ENCODE results near the gene OR7C2. TPM values are rescaled to one million over a fixed set of nuclear protein-coding genes. Genes with fewer than 3 reads are reported as not detected.
"Not testable (repeated sequence)": the region's sequence is repeated elsewhere in the genome, so short reads cannot be mapped to it uniquely, and the experiment has no call there.

OR7C2 gene
- total RNA-seq, 4 donors from 2014 or later, result not detected

- Histone ChIP-seq H3K9me3 (no peaks in the 10 kb centered on the region), H3K4me1 (no peaks in the 10 kb centered on the region)
Observed at GRCh38 chr19:14933506-14933905, 7.8 kb upstream of the OR7C2 start.

GRCh38 chr19:14940266-14940665, 1.0 kb upstream of the OR7C2 start:
- Histone ChIP-seq H3K27me3 (no peaks in the 10 kb centered on the region), H3K9me3 (no peaks in the 10 kb centered on the region), H3K4me3 (no peak overlapping the region), H3K27ac (no peak overlapping the region), H3K36me3 (no peaks in the 10 kb centered on the region), H3K4me1 (no peaks in the 10 kb centered on the region)
- WGBS, result 72% methylated on average over 6 of the region's 6 CpGs
- TF ChIP-seq POLR2AphosphoS5 (IDR thresholded peaks at IDR 0.05) (no peak), POLR2A (IDR thresholded peaks at IDR 0.05) (no peak), EP300 (IDR thresholded peaks at IDR 0.05) (no peak)
- no peak for DNase-seq (ENCODE audit: low spot score in 2 of 2)

More at GRCh38 chr19:14933506-14933905, 7.8 kb upstream of the OR7C2 start:
- Histone ChIP-seq H3K36me3 (no peaks in the 10 kb centered on the region), H3K27ac (no peak overlapping the region), H3K4me3 (no peak overlapping the region), H3K27me3 (peaks cover 4% of the 10 kb centered on the region)
- TF ChIP-seq CTCF (IDR thresholded peaks at IDR 0.05) (no peak), EP300 (IDR thresholded peaks at IDR 0.05) (no peak), POLR2A (IDR thresholded peaks at IDR 0.05) (no peak), POLR2AphosphoS5 (IDR thresholded peaks at IDR 0.05) (no peak)
- DNase-seq (ENCODE audit: low spot score in 2 of 2), result no peak
- WGBS, result 77% methylated on average over 1 of the region's 1 CpG

- DNase-seq (ENCODE audit: low spot score in 2 of 2), result no peak
- Histone ChIP-seq H3K36me3 (no peaks in the 10 kb centered on the region), H3K27ac (no peak overlapping the region), H3K4me3 (no peak overlapping the region), H3K4me1 (no peaks in the 10 kb centered on the region), H3K9me3 (no peaks in the 10 kb centered on the region), H3K27me3 (no peaks in the 10 kb centered on the region)
- TF ChIP-seq EP300 (IDR thresholded peaks at IDR 0.05), result no peak
- no peak for TF ChIP-seq CTCF (IDR thresholded peaks at IDR 0.05)
- TF ChIP-seq POLR2A (IDR thresholded peaks at IDR 0.05), result no peak
- WGBS, result 49% methylated on average over 4 of the region's 4 CpGs
Observed at GRCh38 chr19:14943601-14944000, 2.3 kb downstream of the OR7C2 start.

- no peak for TF ChIP-seq CTCF (IDR thresholded peaks at IDR 0.05)
- TF ChIP-seq POLR2AphosphoS5 (IDR thresholded peaks at IDR 0.05), result no peak
- TF ChIP-seq POLR2A (IDR thresholded peaks at IDR 0.05), result no peak
- TF ChIP-seq EP300 (IDR thresholded peaks at IDR 0.05), result no peak
- Histone ChIP-seq H3K4me1 (no peaks in the 10 kb centered on the region), H3K36me3 (no peaks in the 10 kb centered on the region), H3K4me3 (no peak overlapping the region), H3K9me3 (no peaks in the 10 kb centered on the region), H3K27me3 (no peaks in the 10 kb centered on the region), H3K27ac (no peak overlapping the region)
- no peak for DNase-seq (ENCODE audit: low spot score in 2 of 2)
- WGBS, result 82% methylated on average over 1 of the region's 1 CpG
Observed at GRCh38 chr19:14944456-14944855, 3.2 kb downstream of the OR7C2 start.

GRCh38 chr19:14949413-14949812, 8.1 kb downstream of the OR7C2 start:
- H3K4me3 ChIP-seq; H3K36me3 ChIP-seq; H3K9me3 ChIP-seq; H3K27me3 ChIP-seq; H3K27ac ChIP-seq; H3K4me1 ChIP-seq; DNase-seq (ENCODE audit: low spot score in 2 of 2): not testable (repeated sequence)
- WGBS, result 91% methylated on average over 10 of the region's 10 CpGs

- no peak for DNase-seq (ENCODE audit: low spot score in 2 of 2)
- no peaks in the 10 kb centered on the region for H3K4me1 ChIP-seq
- TF ChIP-seq CTCF (IDR thresholded peaks at IDR 0.05) (no peak), POLR2AphosphoS5 (IDR thresholded peaks at IDR 0.05) (no peak), POLR2A (IDR thresholded peaks at IDR 0.05) (no peak), EP300 (IDR thresholded peaks at IDR 0.05) (no peak)
- H3K9me3 ChIP-seq, result no peaks in the 10 kb centered on the region
- H3K36me3 ChIP-seq, result no peaks in the 10 kb centered on the region
- H3K27me3 ChIP-seq, result peaks cover 9% of the 10 kb centered on the region
- 48% methylated on average over 8 of the region's 8 CpGs for WGBS
- no peak overlapping the region for H3K27ac ChIP-seq
- H3K4me3 ChIP-seq, result no peak overlapping the region
Observed at GRCh38 chr19:14949876-14950275, 8.6 kb downstream of the OR7C2 start.

Data from suprapubic skin (tissue), 4 donors.